ENCODE results near the gene TCTN1. TPM values are rescaled to one million over a fixed set of nuclear protein-coding genes. Genes with fewer than 3 reads are reported as not detected.
A peak's percentile ranks its signal among the peaks of the same experiment; 100 is the strongest.

TCTN1 gene
- total and polyA plus RNA-seq, 2 of the 8 experiments (the other 6 are each of a cell fraction or from before 2014, with no cell fraction given) = 14.7 to 16.4 TPM

- FAIRE-seq = no peak
- H3K23me2 ChIP-seq (ENCODE audit: low read depth, low read length) = peaks cover 6% of the 10 kb centered on the region
- no peak for TF ChIP-seq CTBP2 (IDR thresholded peaks at IDR 0.05; ENCODE audit: borderline replicate concordance, insufficient read depth, insufficient read length, low read length)
- TF ChIP-seq CBX5 (IDR thresholded peaks at IDR 0.05; ENCODE audit: low read depth, low read length) = no peak
- no peak for TF ChIP-seq JUND (IDR thresholded peaks at IDR 0.05; ENCODE audit: low read length)
- TF ChIP-seq GTF2F1 (IDR thresholded peaks at IDR 0.05; ENCODE audit: borderline replicate concordance, low read depth, low read length) = no peak
- no peak for TF ChIP-seq KDM1A (IDR thresholded peaks at IDR 0.05; ENCODE audit: borderline replicate concordance, low read length)
- TF ChIP-seq KDM4A (IDR thresholded peaks at IDR 0.05; ENCODE audit: low read depth, low read length, severe bottlenecking) = no peak
- no peak for TF ChIP-seq ATF3 (IDR thresholded peaks at IDR 0.05; ENCODE audit: insufficient read depth, low read depth, low read length)
- no peak for TF ChIP-seq BRCA1 (IDR thresholded peaks at IDR 0.05; ENCODE audit: low read depth, low read length)
- no peak for TF ChIP-seq SUZ12 (IDR thresholded peaks at IDR 0.05; ENCODE audit: low read length)
- TF ChIP-seq RAD21 (IDR thresholded peaks at IDR 0.05 in 1 of 2, conservative IDR thresholded peaks at IDR 0.05 in 1 of 2; ENCODE audit: low read depth in 2 of 2, low read length in 2 of 2) = no peak
- TF ChIP-seq BCL11A (IDR thresholded peaks at IDR 0.05; ENCODE audit: low read depth in 2 of 2, low read length in 2 of 2) = no peak
These were observed 73.7 kb downstream of the TCTN1 start for GRCh38 chr12:110687396-110688169.

More at GRCh38 chr12:110687396-110688169, 73.7 kb downstream of the TCTN1 start:
- Histone ChIP-seq H3K23ac (ENCODE audit: insufficient read length) (no peak overlapping the region), H4K20me1 (replicated peaks in 1 of 2; ENCODE audit: control insufficient read depth in 1 of 2, insufficient read depth in 2 of 2, low read length in 2 of 2) (no peaks in the 10 kb centered on the region), H3K79me1 (ENCODE audit: low read depth, low read length) (no peaks in the 10 kb centered on the region), H3K56ac (replicated peaks; ENCODE audit: insufficient read length, low read depth, low read length) (no peak overlapping the region), H2BK120ac (replicated peaks; ENCODE audit: low read depth, low read length) (no peak overlapping the region), H2BK12ac (ENCODE audit: low read depth, low read length) (no peak overlapping the region), H3K4me2 (ENCODE audit: insufficient read depth in 1 of 2, low read depth in 2 of 2, low read length in 2 of 2) (peak overlapping the region in 1 of 2 experiments; percentile 72; a peak in 2 of 4 replicates), H3K4me1 (replicated peaks in 1 of 4; ENCODE audit: control insufficient read depth in 3 of 4, insufficient read depth in 4 of 4, low read length in 3 of 4) (peaks cover 2 to 15% (median 6%) of the 10 kb centered on the region in 4 experiments), H2BK15ac (ENCODE audit: low read length) (no peak overlapping the region), H3K18ac (ENCODE audit: extremely low read depth, low read length) (no peak overlapping the region), H3K79me2 (ENCODE audit: control insufficient read depth in 1 of 2, insufficient read depth in 2 of 2, low read length in 2 of 2) (no peaks in the 10 kb centered on the region), H4K91ac (replicated peaks; ENCODE audit: insufficient read length, low read length) (no peak overlapping the region), H3K14ac (ENCODE audit: insufficient read length) (no peak overlapping the region), H3K9me3 (ENCODE audit: insufficient read depth in 2 of 2, low read depth in 1 of 2, low read length in 1 of 2) (no peaks in the 10 kb centered on the region), H3K4ac (replicated peaks; ENCODE audit: insufficient read length, low read depth, low read length) (no peak overlapping the region), H3K9ac (replicated peaks in 1 of 4; ENCODE audit: extremely low read depth in 1 of 4, low read depth in 3 of 4, low read length in 3 of 4) (no peak overlapping the region), H4K5ac (ENCODE audit: insufficient read length, low read depth, low read length) (no peak overlapping the region), H2BK20ac (ENCODE audit: low read length) (no peak overlapping the region), H3K4me3 (ENCODE audit: extremely low read depth in 1 of 4, insufficient read depth in 2 of 4, low read depth in 3 of 4, low read length in 4 of 4) (no peak overlapping the region), H3K27ac (ENCODE audit: low read depth, low read length) (no peak overlapping the region), H3K27me3 (replicated peaks in 1 of 4; ENCODE audit: control insufficient read depth in 3 of 4, extremely low read depth in 1 of 4, insufficient read depth in 3 of 4, low read length in 3 of 4) (peaks cover 0 to 13% (median 9%) of the 10 kb centered on the region in 4 experiments; a peak in 5 of 7 replicates), H2BK5ac (ENCODE audit: low read depth, low read length) (no peak overlapping the region), H3K36me3 (ENCODE audit: control insufficient read depth in 2 of 4, insufficient read depth in 4 of 4, low read length in 3 of 4) (no peaks in the 10 kb centered on the region), H2AK5ac (ENCODE audit: low read depth, low read length) (no peak overlapping the region), H2AFZ (ENCODE audit: low read length) (no peak overlapping the region), H4K8ac (ENCODE audit: extremely low read depth, insufficient read depth, low read length) (no peak overlapping the region)
- CTCF ChIA-PET (ENCODE audit: partially characterized antibody) = no interaction called here
- 90% methylated on average over 15 of the region's 15 CpGs; no CpG with 5 or more reads in 1 of the 2 experiments for WGBS, 2 experiments (ENCODE audit: extremely low coverage in 1 of 2, insufficient coverage in 1 of 2, insufficient read length in 1 of 2, insufficient replicate concordance in 2 of 2, low coverage in 1 of 2, low lambda C conversion rate in 2 of 2, missing lambda C conversion rate in 1 of 2)
- POLR2A ChIA-PET (ENCODE audit: partially characterized antibody) = interaction anchor here (2.2 kb wide), 1 partner anchor 12 kb away, joined by 8 read pairs; no protein-coding TSS in a partner anchor
- DNase-seq (ENCODE audit: low read depth in 1 of 2, low spot score in 2 of 2) = no peak

Data from H1 (cell line).